HepG2 (cell line): ENCODE data around the gene SHC1. TPM values are rescaled to one million over a fixed set of nuclear protein-coding genes. Genes with fewer than 3 reads are reported as not detected.

Source experiments
- ARNT2 ChIP-seq: sonication (generic); formaldehyde crosslinking; IDR thresholded peaks from 2 replicates; pipeline ENCODE4 v1.8.0; 2022; ENCODE audit warnings: mild to moderate bottlenecking, low read depth, missing genetic modification reagents, moderate library complexity
- PRPF4 ChIP-seq: fragments of 200-400 bp; formaldehyde crosslinking; IDR thresholded peaks from 2 replicates; pipeline ENCODE4 v1.6.1; 2016; ENCODE audit warnings: low read length, low read depth; ENCODE audit not compliant: poor library complexity, severe bottlenecking
- RELA ChIP-seq: sonication (generic); formaldehyde crosslinking; IDR thresholded peaks from 2 replicates; pipeline ENCODE4 v1.4.0; 2020; ENCODE audit warnings: missing genetic modification reagents
- RORA ChIP-seq: sonication (generic); formaldehyde crosslinking; IDR thresholded peaks from 2 replicates; pipeline ENCODE4 v1.5.0; 2020; ENCODE audit warnings: mild to moderate bottlenecking, missing genetic modification reagents, moderate library complexity
- SAFB2 ChIP-seq: sonication (generic); formaldehyde crosslinking; IDR thresholded peaks from 2 replicates; pipeline ENCODE4 v1.5.1; 2020; ENCODE audit warnings: missing genetic modification reagents, low read depth, mild to moderate bottlenecking, borderline replicate concordance
- SOX13 ChIP-seq, 3 experiments: fragments of 450-650 bp in 1 of 3; sonication (generic) in 1 of 3; formaldehyde crosslinking in 1 of 3; IDR thresholded peaks in 2 of 3; conservative IDR thresholded peaks in 1 of 3; 2 replicates each; pipeline versions ENCODE4 v1.5.0 to v1.6.1; 2016 to 2020; ENCODE audit warnings: antibody characterized with exemption in 1 of 3, mild to moderate bottlenecking in 1 of 3, missing compliant biosample characterization in 1 of 3, missing genetic modification reagents in 1 of 3, moderate library complexity in 1 of 3
- SRSF1 ChIP-seq: fragments of 200-400 bp; formaldehyde crosslinking; optimal IDR thresholded peaks from 2 replicates; pipeline ENCODE3; 2017; ENCODE audit warnings: mild to moderate bottlenecking, low read depth, low read length, moderate library complexity
- TBX3 ChIP-seq: fragments of 450-650 bp; IDR thresholded peaks from 2 replicates; pipeline ENCODE4 v1.6.1; 2017; ENCODE audit warnings: antibody characterized with exemption, mild to moderate bottlenecking, inconsistent platforms, borderline replicate concordance
- ZBTB1 ChIP-seq: sonication (generic); formaldehyde crosslinking; IDR thresholded peaks from 2 replicates; pipeline ENCODE4 v1.4.0; 2020; ENCODE audit warnings: missing genetic modification reagents, borderline replicate concordance
- ZFAT ChIP-seq: sonication (generic); formaldehyde crosslinking; conservative IDR thresholded peaks from 2 replicates; pipeline ENCODE4 v1.8.1; 2023; ENCODE audit warnings: missing genetic modification reagents, inconsistent platforms
- ZNF24 ChIP-seq: fragments of 450-650 bp; IDR thresholded peaks from 2 replicates; pipeline ENCODE4 v1.6.1; 2017; ENCODE audit warnings: antibody characterized with exemption, mild to moderate bottlenecking
- ZNF607 ChIP-seq: sonication (generic); formaldehyde crosslinking; IDR thresholded peaks from 2 replicates; pipeline ENCODE4 v1.5.1; 2020; ENCODE audit warnings: missing genetic modification reagents, mild to moderate bottlenecking, borderline replicate concordance
- ZNF782 ChIP-seq: sonication (generic); formaldehyde crosslinking; IDR thresholded peaks from 2 replicates; pipeline ENCODE4 v1.4.0; 2020; ENCODE audit warnings: missing genetic modification reagents, mild to moderate bottlenecking, borderline replicate concordance
- ZNF891 ChIP-seq: sonication (generic); formaldehyde crosslinking; IDR thresholded peaks from 2 replicates; pipeline ENCODE4 v1.5.0; 2020; ENCODE audit warnings: mild to moderate bottlenecking, missing genetic modification reagents
- polyA plus RNA-seq, 8 experiments: library from polyadenylated mRNA; depleted of rRNA in 3 of 8; stranded (reverse) in 7 of 8; unstranded in 1 of 8; fragments of >200 nt; fragmentation: Illumina TruSeq in 4 of 8; extraction: Trizol in 4 of 8; gene quantifications; 2 replicates each; pipeline versions ENCODE4 v1.2.1 to v1.2.3, GENCODE V29; 2011 to 2016; ENCODE audit warnings: low read depth in 4 of 8, missing spikeins in 1 of 8, mixed read lengths in 1 of 8; ENCODE audit not compliant: insufficient read depth in 1 of 8
- total RNA-seq, 5 experiments: library from RNA; depleted of rRNA; stranded (reverse); fragments of >200 nt; fragmentation: Illumina TruSeq; extraction: Trizol; gene quantifications; 2 replicates each; pipeline ENCODE4 v1.2.3, GENCODE V29; 2016; ENCODE audit warnings: low read depth in 1 of 5
- TF ChIP-seq, protein P1 (sequence below): sonication (generic); formaldehyde crosslinking; IDR thresholded peaks from 2 replicates; pipeline ENCODE4 v1.5.1; 2020; ENCODE audit warnings: mild to moderate bottlenecking, moderate library complexity, missing genetic modification reagents
- TF ChIP-seq, protein P2 (sequence below): sonication (generic); formaldehyde crosslinking; IDR thresholded peaks from 2 replicates; pipeline ENCODE4 v1.4.0; 2020; ENCODE audit warnings: mild to moderate bottlenecking, missing genetic modification reagents
- TF ChIP-seq, protein P3 (sequence below): sonication (generic); formaldehyde crosslinking; IDR thresholded peaks from 2 replicates; pipeline ENCODE4 v1.4.0; 2020; ENCODE audit warnings: missing genetic modification reagents
- TF ChIP-seq, protein P4 (sequence below): sonication (generic); formaldehyde crosslinking; IDR thresholded peaks from 2 replicates; pipeline ENCODE4 v1.9.0; 2021; ENCODE audit warnings: missing genetic modification reagents, borderline replicate concordance

The SHC1 gene
- total and polyA plus RNA-seq, 2 of the 13 experiments (the other 11 are each of a cell fraction or from before 2014, with no cell fraction given): 52.0 to 137 TPM

DNA sequence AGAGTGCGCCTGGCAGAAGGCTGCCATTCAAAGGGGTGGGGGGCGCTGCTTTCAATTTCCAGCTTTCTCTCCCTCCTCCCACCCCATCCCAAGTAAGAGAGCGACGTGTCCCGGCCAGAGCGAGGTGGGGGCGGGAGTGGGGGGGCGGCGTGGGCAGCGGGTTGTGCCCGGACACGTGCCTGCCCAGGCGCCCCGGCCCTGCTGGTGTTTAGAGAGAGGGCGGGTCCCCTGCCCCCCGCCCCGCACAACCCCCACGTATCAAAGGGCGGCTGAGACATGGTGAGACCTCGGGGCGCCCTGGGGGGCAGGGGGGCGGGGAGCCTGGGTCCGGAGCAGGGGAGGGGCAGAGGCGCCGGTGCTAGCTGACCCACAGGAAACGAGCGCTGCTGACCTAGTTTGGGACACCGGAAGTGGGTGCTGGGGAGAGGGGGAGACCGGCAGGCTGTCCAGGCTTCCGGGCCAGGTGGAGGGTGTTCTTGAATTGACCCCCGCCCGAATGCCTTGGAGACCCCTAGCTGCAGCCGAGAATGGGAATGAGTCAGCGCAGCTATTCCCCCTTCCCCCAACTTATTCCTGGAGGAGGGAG, 33.3 kb upstream of the SHC1 start (continued):
- TF ChIP-seq, protein P1, sequence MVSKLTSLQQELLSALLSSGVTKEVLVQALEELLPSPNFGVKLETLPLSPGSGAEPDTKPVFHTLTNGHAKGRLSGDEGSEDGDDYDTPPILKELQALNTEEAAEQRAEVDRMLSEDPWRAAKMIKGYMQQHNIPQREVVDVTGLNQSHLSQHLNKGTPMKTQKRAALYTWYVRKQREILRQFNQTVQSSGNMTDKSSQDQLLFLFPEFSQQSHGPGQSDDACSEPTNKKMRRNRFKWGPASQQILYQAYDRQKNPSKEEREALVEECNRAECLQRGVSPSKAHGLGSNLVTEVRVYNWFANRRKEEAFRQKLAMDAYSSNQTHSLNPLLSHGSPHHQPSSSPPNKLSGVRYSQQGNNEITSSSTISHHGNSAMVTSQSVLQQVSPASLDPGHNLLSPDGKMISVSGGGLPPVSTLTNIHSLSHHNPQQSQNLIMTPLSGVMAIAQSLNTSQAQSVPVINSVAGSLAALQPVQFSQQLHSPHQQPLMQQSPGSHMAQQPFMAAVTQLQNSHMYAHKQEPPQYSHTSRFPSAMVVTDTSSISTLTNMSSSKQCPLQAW (CRISPR knock-in tag): no peak
- TF ChIP-seq, protein P2, sequence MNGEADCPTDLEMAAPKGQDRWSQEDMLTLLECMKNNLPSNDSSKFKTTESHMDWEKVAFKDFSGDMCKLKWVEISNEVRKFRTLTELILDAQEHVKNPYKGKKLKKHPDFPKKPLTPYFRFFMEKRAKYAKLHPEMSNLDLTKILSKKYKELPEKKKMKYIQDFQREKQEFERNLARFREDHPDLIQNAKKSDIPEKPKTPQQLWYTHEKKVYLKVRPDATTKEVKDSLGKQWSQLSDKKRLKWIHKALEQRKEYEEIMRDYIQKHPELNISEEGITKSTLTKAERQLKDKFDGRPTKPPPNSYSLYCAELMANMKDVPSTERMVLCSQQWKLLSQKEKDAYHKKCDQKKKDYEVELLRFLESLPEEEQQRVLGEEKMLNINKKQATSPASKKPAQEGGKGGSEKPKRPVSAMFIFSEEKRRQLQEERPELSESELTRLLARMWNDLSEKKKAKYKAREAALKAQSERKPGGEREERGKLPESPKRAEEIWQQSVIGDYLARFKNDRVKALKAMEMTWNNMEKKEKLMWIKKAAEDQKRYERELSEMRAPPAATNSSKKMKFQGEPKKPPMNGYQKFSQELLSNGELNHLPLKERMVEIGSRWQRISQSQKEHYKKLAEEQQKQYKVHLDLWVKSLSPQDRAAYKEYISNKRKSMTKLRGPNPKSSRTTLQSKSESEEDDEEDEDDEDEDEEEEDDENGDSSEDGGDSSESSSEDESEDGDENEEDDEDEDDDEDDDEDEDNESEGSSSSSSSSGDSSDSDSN (CRISPR knock-in tag): no peak
- TF ChIP-seq ZNF607 (CRISPR knock-in tag) (no peak), RELA (CRISPR knock-in tag) (no peak), RORA (CRISPR knock-in tag) (no peak), ZBTB1 (CRISPR knock-in tag) (no peak), PRPF4 (no peak), TBX3 (no peak), ZNF782 (CRISPR knock-in tag) (no peak), ZFAT (CRISPR knock-in tag) (no peak), SAFB2 (no peak), SOX13 (IDR thresholded peaks at IDR 0.05) (no peak), SOX13 (CRISPR knock-in tag; conservative IDR thresholded peaks at IDR 0.05 in 1 of 2, IDR thresholded peaks at IDR 0.05 in 1 of 2) (peak in 1 of 2 experiments; percentile 49; a peak in 1 of 4 replicates), ZNF24 (no peak), ARNT2 (CRISPR knock-in tag) (peak; percentile 70; the same call in 1 of the 2 replicates), SRSF1 (peak; percentile 65), ZNF891 (CRISPR knock-in tag) (no peak)
- TF ChIP-seq, protein P3, sequence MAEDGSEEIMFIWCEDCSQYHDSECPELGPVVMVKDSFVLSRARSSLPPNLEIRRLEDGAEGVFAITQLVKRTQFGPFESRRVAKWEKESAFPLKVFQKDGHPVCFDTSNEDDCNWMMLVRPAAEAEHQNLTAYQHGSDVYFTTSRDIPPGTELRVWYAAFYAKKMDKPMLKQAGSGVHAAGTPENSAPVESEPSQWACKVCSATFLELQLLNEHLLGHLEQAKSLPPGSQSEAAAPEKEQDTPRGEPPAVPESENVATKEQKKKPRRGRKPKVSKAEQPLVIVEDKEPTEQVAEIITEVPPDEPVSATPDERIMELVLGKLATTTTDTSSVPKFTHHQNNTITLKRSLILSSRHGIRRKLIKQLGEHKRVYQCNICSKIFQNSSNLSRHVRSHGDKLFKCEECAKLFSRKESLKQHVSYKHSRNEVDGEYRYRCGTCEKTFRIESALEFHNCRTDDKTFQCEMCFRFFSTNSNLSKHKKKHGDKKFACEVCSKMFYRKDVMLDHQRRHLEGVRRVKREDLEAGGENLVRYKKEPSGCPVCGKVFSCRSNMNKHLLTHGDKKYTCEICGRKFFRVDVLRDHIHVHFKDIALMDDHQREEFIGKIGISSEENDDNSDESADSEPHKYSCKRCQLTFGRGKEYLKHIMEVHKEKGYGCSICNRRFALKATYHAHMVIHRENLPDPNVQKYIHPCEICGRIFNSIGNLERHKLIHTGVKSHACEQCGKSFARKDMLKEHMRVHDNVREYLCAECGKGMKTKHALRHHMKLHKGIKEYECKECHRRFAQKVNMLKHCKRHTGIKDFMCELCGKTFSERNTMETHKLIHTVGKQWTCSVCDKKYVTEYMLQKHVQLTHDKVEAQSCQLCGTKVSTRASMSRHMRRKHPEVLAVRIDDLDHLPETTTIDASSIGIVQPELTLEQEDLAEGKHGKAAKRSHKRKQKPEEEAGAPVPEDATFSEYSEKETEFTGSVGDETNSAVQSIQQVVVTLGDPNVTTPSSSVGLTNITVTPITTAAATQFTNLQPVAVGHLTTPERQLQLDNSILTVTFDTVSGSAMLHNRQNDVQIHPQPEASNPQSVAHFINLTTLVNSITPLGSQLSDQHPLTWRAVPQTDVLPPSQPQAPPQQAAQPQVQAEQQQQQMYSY (CRISPR knock-in tag): no peak
- TF ChIP-seq, protein P4, sequence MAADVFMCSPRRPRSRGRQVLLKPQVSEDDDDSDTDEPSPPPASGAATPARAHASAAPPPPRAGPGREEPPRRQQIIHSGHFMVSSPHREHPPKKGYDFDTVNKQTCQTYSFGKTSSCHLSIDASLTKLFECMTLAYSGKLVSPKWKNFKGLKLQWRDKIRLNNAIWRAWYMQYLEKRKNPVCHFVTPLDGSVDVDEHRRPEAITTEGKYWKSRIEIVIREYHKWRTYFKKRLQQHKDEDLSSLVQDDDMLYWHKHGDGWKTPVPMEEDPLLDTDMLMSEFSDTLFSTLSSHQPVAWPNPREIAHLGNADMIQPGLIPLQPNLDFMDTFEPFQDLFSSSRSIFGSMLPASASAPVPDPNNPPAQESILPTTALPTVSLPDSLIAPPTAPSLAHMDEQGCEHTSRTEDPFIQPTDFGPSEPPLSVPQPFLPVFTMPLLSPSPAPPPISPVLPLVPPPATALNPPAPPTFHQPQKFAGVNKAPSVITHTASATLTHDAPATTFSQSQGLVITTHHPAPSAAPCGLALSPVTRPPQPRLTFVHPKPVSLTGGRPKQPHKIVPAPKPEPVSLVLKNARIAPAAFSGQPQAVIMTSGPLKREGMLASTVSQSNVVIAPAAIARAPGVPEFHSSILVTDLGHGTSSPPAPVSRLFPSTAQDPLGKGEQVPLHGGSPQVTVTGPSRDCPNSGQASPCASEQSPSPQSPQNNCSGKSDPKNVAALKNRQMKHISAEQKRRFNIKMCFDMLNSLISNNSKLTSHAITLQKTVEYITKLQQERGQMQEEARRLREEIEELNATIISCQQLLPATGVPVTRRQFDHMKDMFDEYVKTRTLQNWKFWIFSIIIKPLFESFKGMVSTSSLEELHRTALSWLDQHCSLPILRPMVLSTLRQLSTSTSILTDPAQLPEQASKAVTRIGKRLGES (CRISPR knock-in tag): no peak; the same call in 1 of the 2 replicates
